GM10847 (cell line): Measurements from ENCODE around the gene ERCC2.

Experiments used
- POLR2A ChIP-seq: IDR thresholded peaks from 2 replicates; pipeline ENCODE4 v1.6.1; 2011; ENCODE audit not compliant: insufficient read length; ENCODE audit errors: extremely low read depth

Gene ERCC2

DNA sequence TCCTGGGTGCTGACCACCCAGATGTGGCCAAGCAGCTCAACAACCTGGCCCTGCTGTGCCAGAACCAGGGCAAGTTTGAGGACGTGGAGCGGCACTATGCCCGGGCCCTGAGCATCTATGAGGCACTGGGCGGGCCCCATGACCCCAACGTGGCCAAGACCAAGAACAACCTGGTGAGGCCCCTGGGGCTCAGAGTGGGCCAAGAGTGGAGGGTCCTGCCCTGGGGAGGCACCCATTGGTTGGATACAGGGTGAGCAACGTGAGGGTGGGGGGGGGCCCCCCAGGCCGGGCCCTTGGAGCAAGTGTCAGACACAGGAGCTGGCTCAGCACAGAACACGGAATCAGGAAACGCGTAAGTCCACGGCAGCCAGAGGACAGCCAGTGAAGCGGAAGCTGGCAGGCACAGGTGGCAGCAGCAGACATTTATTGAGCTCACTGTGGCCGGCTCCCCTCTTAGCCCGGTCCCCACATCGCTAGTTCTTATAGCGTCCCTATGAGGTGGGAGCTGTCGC lies 20.9 kb downstream of the ERCC2 start:
- no peak for TF ChIP-seq POLR2A

DNA sequence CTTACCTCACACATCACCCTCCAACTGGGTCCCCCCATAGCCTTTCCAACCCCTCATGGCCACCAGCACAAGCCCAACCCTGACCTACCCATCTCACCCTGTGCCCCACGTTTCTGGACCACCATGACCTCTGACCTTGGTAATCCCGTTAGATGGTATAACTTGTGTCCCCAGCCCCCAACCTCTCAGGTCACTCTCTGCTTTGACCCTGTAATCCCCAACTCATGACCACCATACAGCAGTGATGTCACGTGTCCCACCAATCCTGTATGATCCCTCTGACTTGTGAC lies 21.3 kb downstream of the ERCC2 start:
- no peak for TF ChIP-seq POLR2A

DNA sequence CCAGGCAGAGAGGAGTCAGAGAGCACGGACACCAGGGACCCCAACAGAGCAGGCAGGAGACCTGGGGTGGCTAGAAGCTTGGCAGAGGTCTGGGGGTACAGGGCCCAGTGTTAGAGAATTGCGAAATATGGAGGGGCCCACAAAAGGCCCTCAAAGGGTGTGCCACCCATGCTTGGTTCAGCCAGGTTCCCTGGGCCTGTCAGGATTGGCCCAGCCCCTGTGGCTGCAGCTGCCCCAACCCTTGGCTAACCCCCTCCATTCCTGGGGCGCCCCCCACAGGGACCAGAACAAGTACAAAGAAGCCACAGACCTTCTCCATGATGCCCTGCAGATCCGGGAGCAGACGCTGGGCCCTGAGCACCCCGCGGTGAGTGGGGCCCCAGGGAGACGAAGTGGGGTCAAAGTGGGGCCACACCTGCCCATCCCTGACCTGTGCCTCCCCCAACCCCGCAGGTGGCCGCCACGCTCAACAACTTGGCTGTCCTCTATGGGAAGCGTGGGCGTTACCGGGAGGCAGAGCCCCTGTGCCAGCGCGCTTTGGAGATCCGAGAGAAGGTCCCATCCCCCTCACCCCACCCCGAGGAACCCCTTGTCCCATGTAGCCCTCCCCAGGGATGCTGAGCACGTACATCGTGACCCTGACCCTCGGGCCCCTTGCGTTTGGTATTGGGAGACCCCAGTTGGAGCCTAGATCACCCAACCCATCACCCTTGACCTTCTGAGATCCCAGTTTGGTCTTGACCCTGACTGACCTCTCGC lies 21.8 kb downstream of the ERCC2 start:
- TF ChIP-seq POLR2A = no peak

DNA sequence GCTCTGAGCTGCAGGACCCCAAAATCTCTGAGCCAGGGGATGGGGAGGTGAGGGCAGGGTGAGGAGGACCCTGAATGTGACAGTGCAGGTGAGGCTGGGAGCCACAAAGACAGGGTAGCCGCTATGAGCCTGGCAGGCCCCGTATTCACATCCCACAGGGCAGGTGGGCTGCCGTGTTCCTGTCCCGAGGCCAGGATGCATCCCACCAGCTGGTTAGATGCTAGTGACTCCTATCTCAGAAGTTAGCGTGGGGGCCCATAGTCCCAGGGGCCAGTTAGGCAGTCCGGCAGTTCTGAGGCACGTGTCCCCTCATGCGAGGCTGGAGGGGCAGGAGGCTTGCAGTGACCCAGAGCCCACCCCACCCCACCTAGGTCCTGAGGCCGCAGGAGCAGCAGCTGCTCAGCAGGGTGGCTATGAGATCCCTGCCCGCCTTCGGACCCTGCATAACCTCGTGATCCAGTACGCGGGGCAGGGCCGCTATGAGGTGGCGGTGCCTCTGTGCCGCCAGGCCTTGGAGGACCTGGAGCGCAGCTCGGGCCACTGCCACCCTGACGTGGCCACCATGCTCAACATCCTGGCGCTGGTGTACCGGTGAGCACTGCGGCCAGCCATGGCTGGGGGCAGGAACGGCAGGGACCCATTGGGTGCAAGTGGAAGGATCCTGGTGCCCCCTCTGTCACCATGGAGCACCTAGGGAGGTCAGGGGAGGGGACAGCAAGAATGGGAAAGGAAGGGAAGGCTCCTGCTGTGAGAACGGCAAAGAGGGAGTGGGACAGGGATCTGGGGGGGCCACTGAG lies 22.6 kb downstream of the ERCC2 start:
- TF ChIP-seq POLR2A = no peak

- TF ChIP-seq POLR2A = no peak
Observed at GRCh38 chr19:45346449-45346848, 23.9 kb downstream of the ERCC2 start.

- TF ChIP-seq POLR2A = no peak
Observed at GRCh38 chr19:45345506-45345860, 24.9 kb downstream of the ERCC2 start.

DNA sequence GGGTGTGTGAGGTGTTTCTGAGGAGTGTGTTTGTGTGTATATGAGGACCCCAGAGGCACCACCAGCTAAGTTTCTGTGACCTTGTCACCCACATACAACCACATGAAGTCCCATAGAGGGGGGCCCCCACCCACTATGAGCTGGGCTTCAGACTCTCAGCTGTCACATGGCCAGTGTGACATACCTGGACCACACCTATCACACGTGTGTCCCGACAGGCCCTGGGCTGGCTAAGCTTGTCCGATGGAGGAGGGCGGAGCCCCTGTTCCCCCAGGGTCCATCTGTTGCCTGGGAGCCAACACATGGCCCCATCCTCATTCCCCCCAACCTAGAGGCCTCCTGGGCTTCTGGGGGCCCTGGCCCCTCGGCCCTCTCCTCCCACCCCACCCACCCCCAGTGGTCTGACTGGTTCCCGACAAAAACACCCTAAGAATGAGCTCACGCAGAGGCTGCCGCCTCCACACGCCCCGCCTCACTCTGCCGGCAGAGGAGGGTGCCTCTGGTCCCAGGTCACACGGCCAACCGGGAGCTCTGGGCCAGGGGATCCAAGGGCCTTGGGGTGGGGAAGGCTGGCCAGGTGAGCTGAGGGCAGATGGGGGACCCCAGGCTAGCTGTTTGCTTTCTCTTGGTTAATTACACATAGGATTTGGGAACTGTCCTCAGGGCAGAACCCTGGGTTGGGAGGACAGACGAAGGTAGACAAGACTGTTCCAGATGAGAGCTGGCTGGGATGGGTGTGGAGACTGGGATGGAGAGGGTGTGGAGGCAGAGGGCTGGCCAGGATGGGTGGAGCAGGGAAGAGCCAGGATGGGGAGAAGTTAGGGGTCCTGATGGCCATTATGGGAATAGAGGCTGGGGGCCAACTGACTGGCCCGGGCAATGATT lies 25.5 kb downstream of the ERCC2 start:
- TF ChIP-seq POLR2A = no peak

DNA sequence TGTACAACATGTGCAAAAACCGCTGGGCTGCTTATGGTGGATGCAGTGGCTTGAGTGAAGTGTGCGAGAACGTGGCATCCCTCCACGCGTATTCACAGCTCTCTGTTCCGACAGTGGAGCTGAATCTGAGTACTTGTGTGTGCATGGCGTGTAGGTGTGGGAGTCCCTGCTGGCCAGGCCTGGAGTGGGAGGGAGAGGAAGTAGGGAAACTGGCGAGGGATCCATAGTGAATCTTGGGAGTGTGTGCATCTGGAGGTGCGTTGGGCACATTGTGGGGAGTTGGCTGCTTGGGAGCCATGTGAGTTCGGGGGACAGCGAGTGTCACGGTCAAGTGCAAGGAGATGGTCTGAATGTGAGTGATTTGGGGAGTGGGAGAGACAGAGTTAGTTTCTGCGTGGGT lies 27.5 kb downstream of the ERCC2 start:
- TF ChIP-seq POLR2A = no peak

- no peak for TF ChIP-seq POLR2A
Observed at GRCh38 chr19:45340899-45341453, 29.4 kb downstream of the ERCC2 start.

- TF ChIP-seq POLR2A = no peak
Observed at GRCh38 chr19:45340232-45340898, 30.0 kb downstream of the ERCC2 start, which contains the start of gene KLC3. KLC3 (plus strand) TSS chr19:45340750; CDS start chr19:45345542, 4,792 bp downstream.

DNA sequence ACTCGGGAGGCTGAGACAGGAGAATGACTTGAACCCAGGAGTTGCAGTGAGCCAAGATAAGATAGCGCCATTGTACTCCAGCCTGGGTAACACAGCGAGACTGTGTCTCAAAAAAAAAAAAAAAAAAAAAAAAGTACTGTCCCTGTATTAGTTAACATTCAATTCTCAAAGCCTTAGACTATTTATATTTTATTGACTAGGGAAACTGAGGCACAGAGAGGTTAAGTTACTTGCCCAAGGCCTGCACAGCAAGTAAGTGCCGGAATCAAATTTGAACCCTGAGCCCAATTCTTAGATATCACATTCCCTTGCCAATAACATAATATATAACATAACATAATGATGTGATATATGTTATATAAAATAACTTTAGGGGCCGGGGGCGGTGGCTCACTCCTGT lies 30.7 kb downstream of the ERCC2 start:
- TF ChIP-seq POLR2A = no peak

DNA sequence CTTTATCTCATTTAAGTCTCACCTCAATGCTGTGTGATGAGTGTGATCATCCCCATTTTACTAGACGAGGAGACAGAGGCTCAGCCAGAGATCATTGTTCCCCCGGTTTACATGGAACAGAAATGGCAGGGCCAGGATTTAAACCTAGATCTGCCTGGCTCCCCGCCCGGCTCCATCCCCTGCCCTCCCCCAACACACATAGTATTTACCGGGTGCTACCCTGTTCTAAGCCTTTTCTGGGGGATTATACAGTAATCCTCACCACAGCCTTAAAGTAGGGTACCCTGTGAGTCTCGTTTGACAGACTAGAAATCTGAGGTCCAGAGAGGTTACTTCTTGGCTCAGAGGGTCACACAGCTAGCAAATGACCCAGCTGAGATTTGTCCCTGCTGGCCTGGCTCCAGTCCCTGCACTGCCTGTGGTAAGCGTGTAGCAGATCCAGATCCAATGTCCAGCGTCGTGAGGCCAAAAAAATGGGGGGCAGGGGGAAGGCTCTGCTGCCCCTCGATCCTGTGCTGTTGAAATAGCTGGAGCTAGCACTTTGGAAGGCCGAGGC lies 33.6 kb downstream of the ERCC2 start:
- TF ChIP-seq POLR2A = no peak

- TF ChIP-seq POLR2A = no peak
Observed at GRCh38 chr19:45333609-45334303, 36.6 kb downstream of the ERCC2 start.

GRCh38 chr19:45331411-45331810 lies 39.0 kb downstream of the ERCC2 start:
- no peak for TF ChIP-seq POLR2A
